HepG2 (cell line): ENCODE results near the gene RSPH9. TPM values are rescaled to one million over a fixed set of nuclear protein-coding genes. Genes with fewer than 3 reads are reported as not detected.

ENCODE experiments used
- AFF4 ChIP-seq: sonication (generic); formaldehyde crosslinking; IDR thresholded peaks from 2 replicates; pipeline ENCODE4 v1.4.0; 2020; ENCODE audit warnings: missing genetic modification reagents
- ARNT ChIP-seq: fragments of 450-650 bp; IDR thresholded peaks from 2 replicates; pipeline ENCODE4 v1.6.1; 2017
- ATF6 ChIP-seq: sonication (generic); formaldehyde crosslinking; conservative IDR thresholded peaks from 2 replicates; pipeline ENCODE4 v1.4.0; 2020; ENCODE audit warnings: missing genetic modification reagents
- DRAP1 ChIP-seq: IDR thresholded peaks from 2 replicates; pipeline ENCODE4 v1.6.1; 2016; ENCODE audit warnings: missing genetic modification reagents, missing compliant biosample characterization
- ISL2 ChIP-seq: sonication (generic); formaldehyde crosslinking; IDR thresholded peaks from 2 replicates; pipeline ENCODE4 v1.5.0; 2020; ENCODE audit warnings: missing genetic modification reagents
- KDM2A ChIP-seq: sonication (generic); formaldehyde crosslinking; IDR thresholded peaks from 2 replicates; pipeline ENCODE4 v1.4.0; 2020; ENCODE audit warnings: low read depth, missing genetic modification reagents, borderline replicate concordance
- KDM6A ChIP-seq: IDR thresholded peaks from 2 replicates; pipeline ENCODE4 v1.6.1; 2016; ENCODE audit warnings: low read depth
- KLF11 ChIP-seq: IDR thresholded peaks from 2 replicates; pipeline ENCODE4 v1.6.1; 2016; ENCODE audit warnings: missing compliant biosample characterization
- MEF2D ChIP-seq: sonication (generic); formaldehyde crosslinking; IDR thresholded peaks from 2 replicates; pipeline ENCODE4 v1.5.1; 2020; ENCODE audit warnings: mild to moderate bottlenecking, missing genetic modification reagents
- PHF20 ChIP-seq: sonication (generic); formaldehyde crosslinking; IDR thresholded peaks from 2 replicates; pipeline ENCODE4 v1.5.0; 2020; ENCODE audit warnings: mild to moderate bottlenecking, missing genetic modification reagents
- POGZ ChIP-seq: sonication (generic); formaldehyde crosslinking; IDR thresholded peaks from 2 replicates; pipeline ENCODE4 v1.4.0; 2020; ENCODE audit warnings: mild to moderate bottlenecking, missing genetic modification reagents
- RAD51 ChIP-seq: fragments of 450-650 bp; IDR thresholded peaks from 2 replicates; pipeline ENCODE4 v1.6.1; 2016; ENCODE audit warnings: borderline replicate concordance
- RXRB ChIP-seq: IDR thresholded peaks from 2 replicates; pipeline ENCODE4 v1.6.1; 2016; ENCODE audit warnings: borderline replicate concordance, missing genetic modification reagents, missing compliant biosample characterization
- SALL1 ChIP-seq: sonication (generic); formaldehyde crosslinking; IDR thresholded peaks from 2 replicates; pipeline ENCODE4 v1.8.0; 2022; ENCODE audit warnings: mild to moderate bottlenecking, missing genetic modification reagents
- SRSF9 ChIP-seq: fragments of 200-400 bp; formaldehyde crosslinking; IDR thresholded peaks from 2 replicates; pipeline ENCODE4 v1.6.1; 2018; ENCODE audit warnings: borderline replicate concordance, mild to moderate bottlenecking, low read depth, low read length; ENCODE audit not compliant: insufficient read depth, poor library complexity, severe bottlenecking
- TCF7L2 ChIP-seq: IDR thresholded peaks from 2 replicates; pipeline ENCODE4 v1.6.1; 2011; ENCODE audit warnings: mild to moderate bottlenecking, low read depth, low read length, moderate library complexity
- THYN1 ChIP-seq: sonication (generic); formaldehyde crosslinking; IDR thresholded peaks from 2 replicates; pipeline ENCODE4 v1.8.1; 2023; ENCODE audit warnings: low read depth, mild to moderate bottlenecking, moderate library complexity, missing genetic modification reagents, borderline replicate concordance
- ZFP1 ChIP-seq: IDR thresholded peaks from 2 replicates; pipeline ENCODE4 v1.6.1; 2016
- ZNF121 ChIP-seq: sonication (generic); formaldehyde crosslinking; IDR thresholded peaks from 2 replicates; pipeline ENCODE4 v1.5.0; 2020; ENCODE audit warnings: mild to moderate bottlenecking, missing genetic modification reagents
- ZNF20 ChIP-seq: sonication (generic); formaldehyde crosslinking; IDR thresholded peaks from 2 replicates; pipeline ENCODE4 v1.4.0; 2020; ENCODE audit warnings: mild to moderate bottlenecking, moderate library complexity, missing genetic modification reagents
- ZNF225 ChIP-seq: sonication (generic); formaldehyde crosslinking; IDR thresholded peaks from 2 replicates; pipeline ENCODE4 v1.4.0; 2020; ENCODE audit warnings: mild to moderate bottlenecking, missing genetic modification reagents
- ZNF552 ChIP-seq: sonication (generic); formaldehyde crosslinking; IDR thresholded peaks from 2 replicates; pipeline ENCODE4 v1.9.0; 2022; ENCODE audit warnings: missing genetic modification reagents, mild to moderate bottlenecking, borderline replicate concordance
- ZNF557 ChIP-seq: sonication (generic); formaldehyde crosslinking; IDR thresholded peaks from 2 replicates; pipeline ENCODE4 v1.4.0; 2020; ENCODE audit warnings: missing genetic modification reagents
- ZNF816 ChIP-seq: sonication (generic); formaldehyde crosslinking; IDR thresholded peaks from 2 replicates; pipeline ENCODE4 v1.8.0; 2022; ENCODE audit warnings: missing genetic modification reagents, mild to moderate bottlenecking, borderline replicate concordance
- polyA plus RNA-seq, 8 experiments: library from polyadenylated mRNA; depleted of rRNA in 3 of 8; stranded (reverse) in 7 of 8; unstranded in 1 of 8; fragments of >200 nt; fragmentation: Illumina TruSeq in 4 of 8; extraction: Trizol in 4 of 8; gene quantifications; 2 replicates each; pipeline versions ENCODE4 v1.2.1 to v1.2.3, GENCODE V29; 2011 to 2016; ENCODE audit warnings: low read depth in 4 of 8, missing spikeins in 1 of 8, mixed read lengths in 1 of 8; ENCODE audit not compliant: insufficient read depth in 1 of 8
- total RNA-seq, 5 experiments: library from RNA; depleted of rRNA; stranded (reverse); fragments of >200 nt; fragmentation: Illumina TruSeq; extraction: Trizol; gene quantifications; 2 replicates each; pipeline ENCODE4 v1.2.3, GENCODE V29; 2016; ENCODE audit warnings: low read depth in 1 of 5
- TF ChIP-seq, protein P1 (sequence below): sonication (generic); formaldehyde crosslinking; IDR thresholded peaks from 2 replicates; pipeline ENCODE4 v1.5.0; 2020; ENCODE audit warnings: missing genetic modification reagents

The RSPH9 gene
- total and polyA plus RNA-seq, 2 of the 13 experiments (the other 11 are each of a cell fraction or from before 2014, with no cell fraction given): 0.04 TPM; not detected in 1

DNA sequence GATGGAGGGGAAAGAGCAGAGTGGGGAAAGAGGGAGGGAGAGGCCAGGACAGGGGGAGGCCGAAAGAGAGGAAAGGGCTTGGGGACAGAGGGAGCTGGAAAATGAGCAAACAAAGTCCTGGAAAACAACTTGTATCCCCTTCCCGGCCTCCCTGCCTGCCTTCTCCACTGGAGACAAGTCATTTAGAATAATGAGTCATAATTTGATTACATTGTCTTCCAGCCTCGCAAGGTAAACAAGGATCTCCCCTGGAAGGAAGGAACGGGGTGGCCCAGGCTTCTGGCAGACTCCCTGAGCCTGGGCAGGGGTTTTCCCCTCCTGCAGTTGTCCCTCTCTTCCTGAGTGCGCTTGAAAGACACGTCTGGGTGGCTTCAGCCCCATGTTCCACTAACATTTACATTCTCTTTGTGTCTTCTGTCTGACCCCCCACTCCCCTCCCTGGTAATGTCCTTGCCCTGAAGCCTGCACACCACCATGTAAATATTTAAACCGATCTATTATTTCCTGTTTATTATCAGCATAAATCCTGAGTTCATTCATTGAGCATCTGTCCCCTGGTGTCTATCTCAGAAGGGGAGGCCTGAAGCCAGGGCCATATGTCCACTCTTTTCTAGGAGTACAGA, 54.8 kb downstream of the RSPH9 start (continued):
- TF ChIP-seq ATF6 (CRISPR knock-in tag) (no peak), ZNF121 (CRISPR knock-in tag) (no peak), AFF4 (CRISPR knock-in tag) (no peak), TCF7L2 (no peak), ZNF557 (CRISPR knock-in tag) (no peak), ZNF816 (no peak), MEF2D (peak; percentile 16; the same call in 1 of the 2 replicates), ARNT (no peak), THYN1 (no peak), DRAP1 (CRISPR knock-in tag) (no peak), RAD51 (no peak), ZNF20 (no peak), POGZ (no peak), ZFP1 (CRISPR knock-in tag) (no peak), SALL1 (CRISPR knock-in tag) (peak; percentile 61), KDM6A (CRISPR knock-in tag) (no peak), SRSF9 (no peak), ZNF552 (CRISPR knock-in tag) (no peak), RXRB (CRISPR knock-in tag) (peak; percentile 56; the same call in 1 of the 2 replicates), KLF11 (CRISPR knock-in tag) (no peak), PHF20 (no peak), ZNF225 (CRISPR knock-in tag) (no peak), KDM2A (no peak; the same call in 1 of the 2 replicates), ISL2 (no peak)
- TF ChIP-seq, protein P1, sequence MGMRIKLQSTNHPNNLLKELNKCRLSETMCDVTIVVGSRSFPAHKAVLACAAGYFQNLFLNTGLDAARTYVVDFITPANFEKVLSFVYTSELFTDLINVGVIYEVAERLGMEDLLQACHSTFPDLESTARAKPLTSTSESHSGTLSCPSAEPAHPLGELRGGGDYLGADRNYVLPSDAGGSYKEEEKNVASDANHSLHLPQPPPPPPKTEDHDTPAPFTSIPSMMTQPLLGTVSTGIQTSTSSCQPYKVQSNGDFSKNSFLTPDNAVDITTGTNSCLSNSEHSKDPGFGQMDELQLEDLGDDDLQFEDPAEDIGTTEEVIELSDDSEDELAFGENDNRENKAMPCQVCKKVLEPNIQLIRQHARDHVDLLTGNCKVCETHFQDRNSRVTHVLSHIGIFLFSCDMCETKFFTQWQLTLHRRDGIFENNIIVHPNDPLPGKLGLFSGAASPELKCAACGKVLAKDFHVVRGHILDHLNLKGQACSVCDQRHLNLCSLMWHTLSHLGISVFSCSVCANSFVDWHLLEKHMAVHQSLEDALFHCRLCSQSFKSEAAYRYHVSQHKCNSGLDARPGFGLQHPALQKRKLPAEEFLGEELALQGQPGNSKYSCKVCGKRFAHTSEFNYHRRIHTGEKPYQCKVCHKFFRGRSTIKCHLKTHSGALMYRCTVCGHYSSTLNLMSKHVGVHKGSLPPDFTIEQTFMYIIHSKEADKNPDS: no peak
